PFSK-1 (cell line): ENCODE measurements around the gene XCR1.

ENCODE experiments used
- FOXP2 ChIP-seq: optimal IDR thresholded peaks from 2 replicates; pipeline ENCODE3; 2011; ENCODE audit warnings: borderline replicate concordance, control low read depth, inconsistent platforms; ENCODE audit not compliant: insufficient read depth; ENCODE audit errors: extremely low read length, extremely low read depth
- POLR2AphosphoS5 ChIP-seq: IDR thresholded peaks from 2 replicates; pipeline ENCODE4 v1.6.1; 2012; ENCODE audit warnings: low read depth, mild to moderate bottlenecking, control low read depth, low read length, moderate library complexity
- REST ChIP-seq, 2 experiments: IDR thresholded peaks; 2 replicates each; pipeline versions ENCODE4 v1.6.1 to v1.8.0; 2011 to 2012; ENCODE audit warnings: low read depth in 2 of 2, low read length in 2 of 2, control low read depth in 1 of 2, inconsistent platforms in 1 of 2, mild to moderate bottlenecking in 1 of 2, moderate library complexity in 1 of 2; ENCODE audit not compliant: insufficient read depth in 1 of 2
- SIN3A ChIP-seq: IDR thresholded peaks from 2 replicates; pipeline ENCODE4 v1.6.1; 2012; ENCODE audit warnings: mild to moderate bottlenecking, low read length, moderate library complexity, borderline replicate concordance; ENCODE audit not compliant: insufficient read depth
- TAF1 ChIP-seq: IDR thresholded peaks from 2 replicates; pipeline ENCODE4 v1.6.1; 2012; ENCODE audit warnings: low read length, control low read depth, borderline replicate concordance; ENCODE audit not compliant: insufficient read depth

Gene XCR1

GRCh38 chr3:45995236-45996192 lies 31.8 kb downstream of the XCR1 start, which contains the start of gene FYCO1:
TSS of gene FYCO1 (minus strand) at chr3:45995824. CDS start at chr3:45984910, 10,914 bp downstream.
- TF ChIP-seq FOXP2 (peak; percentile 77), TAF1 (no peak)

GRCh38 chr3:45994419-45995235 lies 32.7 kb downstream of the XCR1 start:
- TF ChIP-seq FOXP2 (no peak), POLR2AphosphoS5 (no peak), TAF1 (no peak), REST (IDR thresholded peaks at IDR 0.05; ENCODE audit: insufficient read depth in 1 of 2, low read depth in 2 of 2, low read length in 2 of 2) (no peak), SIN3A (no peak)

GRCh38 chr3:45993421-45994027 lies 33.8 kb downstream of the XCR1 start:
- TF ChIP-seq TAF1 (no peak), SIN3A (no peak), FOXP2 (no peak), REST (IDR thresholded peaks at IDR 0.05; ENCODE audit: insufficient read depth in 1 of 2, low read depth in 2 of 2, low read length in 2 of 2) (no peak), POLR2AphosphoS5 (no peak)

GRCh38 chr3:45992821-45993221 lies 34.5 kb downstream of the XCR1 start:
- TF ChIP-seq TAF1 (no peak), POLR2AphosphoS5 (no peak), FOXP2 (no peak), REST (IDR thresholded peaks at IDR 0.05; ENCODE audit: insufficient read depth in 1 of 2, low read depth in 2 of 2, low read length in 2 of 2) (no peak), SIN3A (no peak)

GRCh38 chr3:45992133-45992729 lies 35.1 kb downstream of the XCR1 start:
- TF ChIP-seq POLR2AphosphoS5 (no peak), SIN3A (no peak), TAF1 (no peak), FOXP2 (no peak), REST (IDR thresholded peaks at IDR 0.05; ENCODE audit: insufficient read depth in 1 of 2, low read depth in 2 of 2, low read length in 2 of 2) (no peak)
